HG03565 (cell line): ENCODE measurements around the gene NBPF1.
"Not testable (repeated sequence)": the region's sequence is repeated elsewhere in the genome, so short reads cannot be mapped to it uniquely, and the experiment has no call there.

ENCODE experiments used
- ATAC-seq: cut with Tn5 transposase; IDR thresholded peaks from one replicate; pipeline ENCODE4 v1.9.1; 2021; ENCODE audit warnings: mild to moderate bottlenecking, moderate library complexity; ENCODE audit not compliant: unreplicated experiment

NBPF1 gene

DNA sequence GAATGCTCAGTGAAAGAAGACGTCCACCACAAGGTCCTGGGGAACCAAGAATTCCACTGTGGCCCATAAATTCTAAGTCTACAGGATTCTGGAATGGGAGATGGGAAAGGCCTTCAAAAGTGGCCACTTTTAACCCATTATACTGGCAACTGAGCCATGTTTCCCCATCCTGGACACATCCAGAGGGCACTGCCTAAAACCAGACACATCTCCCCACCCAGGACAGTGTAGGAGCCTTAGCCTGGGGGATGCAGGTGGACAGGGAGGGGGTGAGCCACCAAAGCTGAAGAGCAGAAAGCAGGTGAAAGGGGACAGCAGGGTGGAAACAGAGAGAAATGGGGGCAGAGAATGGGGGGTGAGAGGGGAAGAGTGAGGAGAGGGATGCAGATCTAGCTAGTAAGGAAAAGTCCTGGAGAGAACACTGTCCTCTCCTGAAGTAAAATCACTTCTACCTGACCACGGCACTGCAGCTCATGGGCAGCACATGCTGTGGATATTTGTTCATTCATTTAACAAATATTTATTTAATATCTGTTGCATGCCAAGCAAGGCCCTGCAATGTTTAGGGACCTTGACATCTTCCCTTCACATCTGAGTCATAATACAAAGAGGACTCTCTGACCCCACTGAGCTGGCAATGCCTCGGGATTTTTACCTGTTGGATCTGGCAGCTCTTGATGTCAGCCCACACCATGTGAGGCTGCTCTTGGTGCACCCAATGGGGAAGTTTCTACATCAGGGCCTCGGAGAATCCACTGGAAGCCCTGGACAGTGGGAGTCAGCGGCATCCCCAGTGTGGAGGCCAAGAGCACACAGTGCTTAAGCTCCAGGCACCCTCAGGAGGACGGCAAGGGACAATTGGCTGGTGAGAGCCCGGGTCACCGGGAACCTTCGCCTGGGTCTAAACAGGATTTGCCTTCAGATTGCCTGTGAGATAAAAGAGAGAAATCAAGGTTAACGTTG is 5.2 kb downstream of the NBPF1 start:
- ATAC-seq, result not testable (repeated sequence)

DNA sequence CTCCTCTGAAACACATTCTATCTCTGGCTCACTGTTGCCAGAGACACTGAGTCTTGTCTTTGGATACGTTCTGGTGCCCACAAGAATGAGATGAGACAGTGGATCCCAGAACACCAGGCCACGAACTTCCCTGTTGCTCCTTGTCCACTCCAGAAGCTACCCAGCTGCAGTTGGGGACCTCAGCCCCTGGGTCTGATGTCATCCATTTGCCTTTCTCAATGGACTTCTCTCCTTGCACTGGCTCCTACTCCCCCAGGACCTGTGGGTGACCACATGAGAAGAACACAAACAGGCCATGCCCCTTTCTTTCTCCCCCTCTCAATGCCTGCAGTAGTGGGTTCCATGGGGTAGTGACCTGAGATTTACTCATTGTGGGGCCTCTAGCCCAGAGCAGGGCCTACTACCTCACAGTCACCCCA is 5.9 kb downstream of the NBPF1 start:
- ATAC-seq, result no peak

DNA sequence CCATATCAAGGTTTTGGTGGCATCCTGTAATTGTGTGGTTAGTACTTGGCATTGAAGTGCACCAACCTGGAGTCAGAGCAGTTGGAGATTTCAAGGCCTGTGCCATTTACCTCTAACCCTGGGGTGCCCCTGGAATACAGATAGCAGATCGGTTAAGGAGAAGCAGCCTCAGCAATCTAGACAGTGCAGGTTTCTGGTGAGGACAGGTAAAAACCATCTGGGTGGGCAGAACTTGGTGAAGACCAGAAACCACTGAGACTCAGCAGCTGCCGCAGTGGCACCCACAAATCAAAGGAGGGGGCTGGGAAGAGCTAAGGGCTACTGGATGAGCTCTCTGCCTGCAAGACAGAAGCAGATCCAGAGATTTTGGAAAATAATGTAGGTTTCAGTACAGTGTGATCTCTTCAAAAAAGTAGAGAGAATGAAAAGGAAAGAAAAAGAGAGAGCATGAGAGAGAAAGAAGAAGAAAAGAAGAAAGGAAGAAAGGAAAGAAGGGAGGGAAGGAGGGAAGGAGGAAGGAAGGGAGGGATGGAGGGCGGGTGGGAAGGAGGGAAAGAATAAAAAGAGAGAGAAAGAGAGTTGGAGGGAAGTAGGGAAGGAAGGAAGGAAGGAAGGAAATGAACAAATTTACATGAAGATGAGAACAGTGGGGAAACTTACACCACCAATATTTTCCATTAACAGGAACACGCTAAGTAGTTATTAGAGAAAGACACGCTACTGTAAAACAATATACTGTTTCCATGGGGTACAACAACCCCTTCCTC is 6.5 kb downstream of the NBPF1 start:
- not testable (repeated sequence) for ATAC-seq

DNA sequence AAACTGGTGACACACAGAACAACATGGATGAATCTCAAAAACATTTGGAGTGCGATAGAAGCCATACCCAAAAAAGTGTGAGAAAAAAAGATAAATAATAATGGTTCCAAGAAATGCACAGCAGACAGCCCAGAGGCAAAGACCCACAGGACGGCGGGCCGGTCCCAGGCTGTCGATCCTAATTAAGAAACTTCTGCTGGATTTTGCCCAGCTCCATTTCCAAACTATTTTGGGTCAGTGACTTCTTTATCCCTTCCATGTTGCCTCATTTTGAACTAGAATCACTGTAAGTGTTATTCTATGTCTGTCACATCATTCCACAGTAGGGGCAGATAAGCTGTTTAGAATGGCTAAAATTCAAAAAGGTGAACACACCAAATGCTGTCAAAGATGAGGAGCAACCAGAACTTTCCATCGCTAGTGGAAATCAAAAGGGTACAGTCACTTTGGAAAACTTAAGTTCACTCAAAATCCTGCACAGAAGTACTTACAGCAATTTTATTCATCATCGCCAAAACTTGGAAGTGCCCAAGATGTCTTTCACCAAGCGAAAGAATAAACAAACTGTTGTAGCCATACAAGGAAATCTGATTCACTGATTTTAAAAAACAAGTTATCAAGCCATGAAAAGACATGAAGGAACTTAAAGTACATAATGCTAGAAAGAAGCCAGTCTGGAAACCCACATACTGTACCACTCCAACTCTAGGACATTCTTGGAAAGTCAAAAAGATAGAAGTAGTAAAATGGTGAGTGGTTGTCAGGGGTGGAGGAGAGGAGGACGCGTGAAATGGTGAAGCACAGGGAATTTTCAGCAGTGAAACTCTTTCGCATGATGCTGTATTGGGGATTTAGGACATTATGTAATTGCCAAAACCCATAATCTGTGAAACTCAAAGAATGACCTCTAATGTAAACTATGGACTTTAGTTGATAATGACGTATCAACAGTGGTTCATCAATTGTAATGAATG is 7.5 kb downstream of the NBPF1 start:
- no peak for ATAC-seq

DNA sequence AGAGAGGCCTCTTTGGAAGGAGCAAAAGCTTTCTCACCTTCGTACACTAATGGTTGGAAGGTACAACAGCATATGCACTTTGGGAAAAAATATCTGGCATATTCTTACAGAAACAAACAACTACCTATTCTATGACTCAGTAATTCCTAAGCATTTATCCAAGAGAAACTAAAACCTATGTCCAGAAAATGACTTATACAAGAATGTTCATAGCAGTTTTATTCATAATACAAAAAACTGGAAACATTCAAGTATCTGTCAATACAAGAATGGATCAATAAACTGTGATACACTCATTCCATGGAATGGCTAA is 8.2 kb downstream of the NBPF1 start:
- ATAC-seq, result no peak

DNA sequence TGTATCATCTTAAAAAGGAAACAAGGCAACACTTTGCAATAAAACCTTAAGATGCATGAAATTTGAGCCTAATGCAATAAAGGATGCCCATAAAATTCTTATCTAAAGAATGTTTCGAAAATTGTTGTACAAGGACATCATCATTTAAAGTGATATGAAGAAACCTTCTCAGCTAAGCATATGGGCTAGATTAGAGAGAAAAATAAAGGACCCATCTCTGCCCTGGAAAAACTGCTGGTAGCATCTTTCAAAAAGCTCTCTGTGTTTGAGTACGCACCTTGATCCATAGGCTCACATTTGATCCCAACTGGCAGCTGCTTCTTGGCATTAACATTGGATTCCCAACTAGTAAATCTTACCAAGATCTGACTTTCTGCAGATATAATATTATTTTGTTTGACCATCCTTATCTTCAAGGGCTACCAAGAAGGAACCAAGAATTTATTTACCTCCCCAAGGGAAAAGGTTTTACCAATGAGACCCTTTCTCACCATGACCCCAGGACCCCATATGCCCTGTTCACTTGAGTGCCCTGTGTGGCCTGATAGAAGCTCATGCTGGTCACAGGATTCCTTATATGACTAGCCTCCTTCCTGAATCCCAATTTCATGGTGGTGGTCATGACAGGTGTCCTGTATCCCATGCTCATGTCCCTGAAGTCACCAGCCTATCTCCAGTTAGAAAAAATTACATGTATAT is 8.7 kb downstream of the NBPF1 start:
- ATAC-seq, result not testable (repeated sequence)

DNA sequence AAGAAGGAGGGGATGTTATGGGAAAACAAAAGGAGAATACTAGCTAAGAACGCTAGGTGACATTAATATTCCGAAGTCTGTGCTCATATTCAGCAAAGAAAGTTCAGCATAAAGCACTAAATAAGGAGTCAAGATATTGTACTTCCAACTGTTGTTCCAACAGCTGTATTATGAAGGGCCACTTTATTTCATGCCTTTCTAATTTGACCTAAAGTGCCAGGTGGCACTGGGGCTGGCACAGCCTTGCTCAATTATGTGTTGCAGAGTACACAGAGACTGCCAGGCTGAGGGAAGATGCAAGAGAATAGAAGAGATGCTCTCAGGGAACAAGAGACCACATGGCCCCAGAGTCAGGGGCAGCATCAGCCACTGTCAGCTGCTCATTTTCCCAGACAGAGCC is 9.7 kb downstream of the NBPF1 start:
- ATAC-seq, result not testable (repeated sequence)

- ATAC-seq, result not testable (repeated sequence)
These were observed 10.9 kb downstream of the NBPF1 start for GRCh38 chr1:16602336-16603011.

- ATAC-seq, result not testable (repeated sequence)
These were observed 12.2 kb downstream of the NBPF1 start for GRCh38 chr1:16600855-16601786.

DNA sequence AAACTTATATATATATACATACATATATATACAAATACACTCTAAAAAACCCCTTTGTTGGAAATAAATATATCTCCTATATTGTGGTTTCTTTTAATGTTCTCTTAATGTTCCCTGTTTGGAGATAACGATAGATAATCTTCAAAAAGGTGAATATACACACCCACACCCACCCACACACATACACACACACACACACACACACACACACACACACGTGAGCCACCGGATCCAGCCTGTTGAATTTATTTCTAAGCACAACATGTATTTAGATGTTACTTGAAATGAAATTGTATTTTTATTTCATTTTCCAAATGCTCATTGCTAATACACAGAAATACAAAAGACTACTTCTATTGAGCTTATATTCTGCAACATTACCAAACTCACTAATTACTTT is 14.0 kb downstream of the NBPF1 start:
- ATAC-seq, result not testable (repeated sequence)

GRCh38 chr1:16595216-16595615 is 18.1 kb downstream of the NBPF1 start:
- ATAC-seq, result not testable (repeated sequence)

DNA sequence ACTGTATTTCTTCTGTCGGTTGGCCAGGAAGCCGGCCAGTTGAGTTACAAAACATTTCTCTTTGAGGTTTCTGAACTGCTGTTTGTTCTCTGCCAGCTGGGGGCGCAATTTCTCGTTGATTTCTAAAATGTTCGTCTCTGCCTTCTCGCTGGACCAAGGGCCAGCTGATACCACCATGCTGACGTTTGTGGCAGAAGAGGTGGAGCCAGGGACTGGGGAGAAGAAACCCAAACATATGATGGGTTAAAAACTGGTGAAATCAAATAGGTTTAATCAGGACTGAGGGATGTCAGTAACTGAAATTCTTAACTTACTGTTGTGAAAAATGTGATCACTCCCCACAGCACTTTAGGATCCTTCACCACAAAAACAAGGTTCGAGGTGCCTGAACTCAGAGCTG is 21.5 kb downstream of the NBPF1 start:
- ATAC-seq, result not testable (repeated sequence)

- not testable (repeated sequence) for ATAC-seq
These were observed 25.3 kb downstream of the NBPF1 start for GRCh38 chr1:16588081-16588480.

DNA sequence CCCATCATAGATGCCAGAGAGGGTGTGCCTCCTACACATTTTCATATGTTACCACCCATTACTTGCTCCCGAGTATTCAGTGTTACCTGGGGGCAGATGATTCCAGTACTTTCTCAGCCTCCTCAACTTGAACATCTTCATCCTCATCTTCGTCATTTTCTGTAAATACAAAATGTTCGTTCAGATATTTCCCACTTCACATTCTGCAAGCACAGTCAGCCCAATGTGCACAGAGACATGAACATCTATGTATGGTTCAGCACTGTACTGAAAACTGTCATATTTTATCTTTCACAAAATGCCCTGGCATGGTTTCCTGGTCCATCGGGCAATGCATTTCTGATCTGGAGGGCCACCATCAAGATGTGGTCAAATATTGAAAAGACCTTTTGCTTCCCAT is 25.7 kb downstream of the NBPF1 start:
- not testable (repeated sequence) for ATAC-seq

GRCh38 chr1:16565324-16565723 is 48.0 kb downstream of the NBPF1 start:
- not testable (repeated sequence) for ATAC-seq

DNA sequence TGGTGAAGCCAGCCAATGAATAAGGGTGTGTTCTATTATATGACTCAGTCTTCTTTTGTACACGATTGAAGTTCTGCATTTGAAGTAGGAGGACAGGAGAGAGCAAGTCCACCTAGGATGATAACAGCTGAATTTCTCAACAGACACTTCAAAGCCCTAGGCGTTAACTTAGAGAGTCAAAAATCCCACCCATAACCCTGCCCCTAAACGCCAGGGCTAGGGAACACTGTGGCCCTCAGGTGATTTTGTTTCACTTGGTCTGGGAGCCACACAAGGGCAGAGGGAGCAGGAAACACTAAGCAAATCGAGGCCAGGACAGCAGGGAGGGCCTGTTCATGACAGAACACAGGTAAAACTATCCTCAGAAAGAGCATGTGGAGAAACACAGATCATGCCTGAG is 52.3 kb downstream of the NBPF1 start:
- ATAC-seq, result not testable (repeated sequence)

GRCh38 chr1:16560498-16560897 is 52.9 kb downstream of the NBPF1 start:
- not testable (repeated sequence) for ATAC-seq

DNA sequence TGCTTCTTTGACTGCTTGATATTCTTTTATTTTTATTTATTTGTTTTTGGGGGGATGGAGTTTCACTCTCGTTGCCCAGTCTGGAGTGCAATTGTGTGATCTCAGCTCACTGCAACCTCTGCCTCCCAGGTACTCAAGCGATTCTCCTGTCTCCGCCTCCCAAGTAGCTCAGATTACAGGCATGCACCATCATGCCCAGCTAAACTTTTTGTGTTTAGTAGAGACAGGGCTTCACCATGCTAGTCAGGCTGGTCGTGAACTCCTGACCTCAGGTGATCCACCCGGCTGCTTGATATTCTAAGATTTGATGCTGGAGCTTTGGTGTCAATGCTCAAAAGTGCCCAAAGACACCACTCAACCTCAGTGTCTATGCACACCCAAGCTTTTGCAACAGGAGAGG is 53.7 kb downstream of the NBPF1 start:
- not testable (repeated sequence) for ATAC-seq
